ENCODE data around the gene SIRT3. TPM values are rescaled to one million over a fixed set of nuclear protein-coding genes. Genes with fewer than 3 reads are reported as not detected.

The SIRT3 gene
- total and polyA plus RNA-seq, 4 donors: 9.9 to 17.1 (median 14.6) TPM

DNA sequence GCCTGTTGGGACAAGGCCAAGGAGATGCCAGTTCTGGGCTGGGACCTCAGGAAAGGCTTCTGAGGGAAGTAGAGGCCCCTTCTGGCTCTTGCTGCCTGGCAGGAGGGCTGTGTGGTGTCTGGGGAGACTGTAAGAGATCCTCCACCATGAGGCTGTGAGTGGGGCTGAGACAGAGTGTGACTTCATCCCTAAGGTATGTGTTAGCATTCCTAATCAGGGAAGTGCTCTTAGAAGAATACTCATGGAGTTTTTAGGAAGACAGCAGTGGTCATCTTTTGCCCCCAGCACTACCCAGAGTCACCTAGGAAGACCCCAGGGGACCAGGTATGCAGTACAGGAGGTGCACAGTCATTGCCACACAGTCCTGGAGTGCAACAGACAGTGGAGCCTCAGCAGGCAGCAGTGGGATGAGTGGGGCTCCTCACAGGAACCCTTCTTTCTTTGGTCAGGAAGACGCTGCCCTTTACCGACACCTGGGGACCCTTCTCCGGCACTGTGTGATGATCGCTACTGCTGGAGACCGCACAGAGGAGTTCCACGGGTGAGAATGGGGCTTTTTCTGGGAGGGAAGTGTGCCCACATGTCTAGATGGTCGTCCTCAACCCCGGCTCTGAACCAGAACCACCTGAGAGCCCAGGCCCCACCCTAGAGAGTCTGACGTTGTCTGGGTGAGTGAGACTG is 25.9 kb downstream of the SIRT3 start:
- TF ChIP-seq, protein P1, sequence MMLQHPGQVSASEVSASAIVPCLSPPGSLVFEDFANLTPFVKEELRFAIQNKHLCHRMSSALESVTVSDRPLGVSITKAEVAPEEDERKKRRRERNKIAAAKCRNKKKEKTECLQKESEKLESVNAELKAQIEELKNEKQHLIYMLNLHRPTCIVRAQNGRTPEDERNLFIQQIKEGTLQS (IDR thresholded peaks at IDR 0.05): no peak
- no peak for TF ChIP-seq FOXA1 (IDR thresholded peaks at IDR 0.05)
- TF ChIP-seq, protein P2, sequence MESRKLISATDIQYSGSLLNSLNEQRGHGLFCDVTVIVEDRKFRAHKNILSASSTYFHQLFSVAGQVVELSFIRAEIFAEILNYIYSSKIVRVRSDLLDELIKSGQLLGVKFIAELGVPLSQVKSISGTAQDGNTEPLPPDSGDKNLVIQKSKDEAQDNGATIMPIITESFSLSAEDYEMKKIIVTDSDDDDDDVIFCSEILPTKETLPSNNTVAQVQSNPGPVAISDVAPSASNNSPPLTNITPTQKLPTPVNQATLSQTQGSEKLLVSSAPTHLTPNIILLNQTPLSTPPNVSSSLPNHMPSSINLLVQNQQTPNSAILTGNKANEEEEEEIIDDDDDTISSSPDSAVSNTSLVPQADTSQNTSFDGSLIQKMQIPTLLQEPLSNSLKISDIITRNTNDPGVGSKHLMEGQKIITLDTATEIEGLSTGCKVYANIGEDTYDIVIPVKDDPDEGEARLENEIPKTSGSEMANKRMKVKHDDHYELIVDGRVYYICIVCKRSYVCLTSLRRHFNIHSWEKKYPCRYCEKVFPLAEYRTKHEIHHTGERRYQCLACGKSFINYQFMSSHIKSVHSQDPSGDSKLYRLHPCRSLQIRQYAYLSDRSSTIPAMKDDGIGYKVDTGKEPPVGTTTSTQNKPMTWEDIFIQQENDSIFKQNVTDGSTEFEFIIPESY (IDR thresholded peaks at IDR 0.05): no peak
- no peak for TF ChIP-seq HNF4A (conservative IDR thresholded peaks at IDR 0.05)
- no peak for TF ChIP-seq SP1 (IDR thresholded peaks at IDR 0.05)
- no peak for TF ChIP-seq EGR1 (IDR thresholded peaks at IDR 0.05; ENCODE audit: low read depth in 2 of 2)
- no peak overlapping the region for H3K9ac ChIP-seq (ENCODE audit: low read depth in 1 of 2, low read length in 2 of 2)
- no peak for DNase-seq (ENCODE audit: low spot score)
- peaks cover 8 to 39% (median 27%) of the 10 kb centered on the region in 4 donors for H3K4me1 ChIP-seq (ENCODE audit: control insufficient read depth in 4 of 4, insufficient read depth in 4 of 4, low read length in 3 of 4)
- no peak overlapping the region for H3K4me3 ChIP-seq (ENCODE audit: low read depth in 1 of 3, low read length in 3 of 3)
- H3K9me3 ChIP-seq (ENCODE audit: control insufficient read depth in 4 of 4, low read length in 3 of 4): no peaks in the 10 kb centered on the region
- H3K27me3 ChIP-seq (ENCODE audit: control insufficient read depth in 4 of 4, insufficient read depth in 4 of 4, low read length in 3 of 4): no peaks in the 10 kb centered on the region
- H3K36me3 ChIP-seq (ENCODE audit: control insufficient read depth in 4 of 4, insufficient read depth in 3 of 4, low read depth in 1 of 4, low read length in 3 of 4): peaks cover 10 to 53% (median 40%) of the 10 kb centered on the region in 4 donors
- 92% methylated on average over 9 of the region's 9 CpGs for WGBS
- no peak overlapping the region for H3K27ac ChIP-seq (ENCODE audit: low read depth in 1 of 2, low read length in 2 of 2)

DNA sequence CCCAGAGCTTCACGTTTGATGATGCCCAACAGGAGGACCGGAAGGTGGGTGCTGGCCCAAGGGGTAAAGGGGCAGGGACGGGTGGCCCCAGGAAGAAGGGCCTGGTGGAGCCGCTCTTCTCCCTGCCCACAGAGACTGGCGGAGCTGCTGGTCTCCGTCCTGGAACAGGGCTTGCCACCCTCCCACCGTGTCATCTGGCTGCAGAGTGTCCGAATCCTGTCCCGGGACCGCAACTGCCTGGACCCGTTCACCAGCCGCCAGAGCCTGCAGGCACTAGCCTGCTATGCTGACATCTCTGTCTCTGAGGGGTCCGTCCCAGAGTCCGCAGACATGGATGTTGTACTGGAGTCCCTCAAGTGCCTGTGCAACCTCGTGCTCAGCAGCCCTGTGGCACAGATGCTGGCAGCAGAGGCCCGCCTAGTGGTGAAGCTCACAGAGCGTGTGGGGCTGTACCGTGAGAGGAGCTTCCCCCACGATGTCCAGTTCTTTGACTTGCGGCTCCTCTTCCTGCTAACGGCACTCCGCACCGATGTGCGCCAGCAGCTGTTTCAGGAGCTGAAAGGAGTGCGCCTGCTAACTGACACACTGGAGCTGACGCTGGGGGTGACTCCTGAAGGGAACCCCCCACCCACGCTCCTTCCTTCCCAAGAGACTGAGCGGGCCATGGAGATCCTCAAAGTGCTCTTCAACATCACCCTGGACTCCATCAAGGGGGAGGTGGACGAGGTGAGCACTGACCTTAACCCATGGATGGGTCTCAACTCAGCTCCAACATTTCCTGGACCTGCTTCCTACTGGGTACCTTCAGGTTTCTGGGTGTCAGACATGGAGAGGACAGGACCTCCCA is 26.6 kb downstream of the SIRT3 start:
- 63% methylated on average over 29 of the region's 29 CpGs for WGBS
- peak overlapping the region; percentile 27 to 88 (median 84) for H3K4me3 ChIP-seq (ENCODE audit: low read depth in 1 of 3, low read length in 3 of 3)
- H3K4me1 ChIP-seq (ENCODE audit: control insufficient read depth in 4 of 4, insufficient read depth in 4 of 4, low read length in 3 of 4): peaks cover 8 to 41% (median 28%) of the 10 kb centered on the region in 4 donors
- peak overlapping the region in 1 of 2 donors; percentile 74 for H3K9ac ChIP-seq (ENCODE audit: low read depth in 1 of 2, low read length in 2 of 2)
- H3K36me3 ChIP-seq (ENCODE audit: control insufficient read depth in 4 of 4, insufficient read depth in 3 of 4, low read depth in 1 of 4, low read length in 3 of 4): peaks cover 10 to 53% (median 35%) of the 10 kb centered on the region in 4 donors
- TF ChIP-seq, protein P3, sequence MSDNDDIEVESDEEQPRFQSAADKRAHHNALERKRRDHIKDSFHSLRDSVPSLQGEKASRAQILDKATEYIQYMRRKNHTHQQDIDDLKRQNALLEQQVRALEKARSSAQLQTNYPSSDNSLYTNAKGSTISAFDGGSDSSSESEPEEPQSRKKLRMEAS (IDR thresholded peaks at IDR 0.05): no peak
- TF ChIP-seq HNF4G (IDR thresholded peaks at IDR 0.05) (no peak), JUND (IDR thresholded peaks at IDR 0.05) (no peak), NR2F2 (IDR thresholded peaks at IDR 0.05) (no peak), RXRA (IDR thresholded peaks at IDR 0.05) (no peak), RAD21 (IDR thresholded peaks at IDR 0.05) (no peak)
- TF ChIP-seq, protein P4, sequence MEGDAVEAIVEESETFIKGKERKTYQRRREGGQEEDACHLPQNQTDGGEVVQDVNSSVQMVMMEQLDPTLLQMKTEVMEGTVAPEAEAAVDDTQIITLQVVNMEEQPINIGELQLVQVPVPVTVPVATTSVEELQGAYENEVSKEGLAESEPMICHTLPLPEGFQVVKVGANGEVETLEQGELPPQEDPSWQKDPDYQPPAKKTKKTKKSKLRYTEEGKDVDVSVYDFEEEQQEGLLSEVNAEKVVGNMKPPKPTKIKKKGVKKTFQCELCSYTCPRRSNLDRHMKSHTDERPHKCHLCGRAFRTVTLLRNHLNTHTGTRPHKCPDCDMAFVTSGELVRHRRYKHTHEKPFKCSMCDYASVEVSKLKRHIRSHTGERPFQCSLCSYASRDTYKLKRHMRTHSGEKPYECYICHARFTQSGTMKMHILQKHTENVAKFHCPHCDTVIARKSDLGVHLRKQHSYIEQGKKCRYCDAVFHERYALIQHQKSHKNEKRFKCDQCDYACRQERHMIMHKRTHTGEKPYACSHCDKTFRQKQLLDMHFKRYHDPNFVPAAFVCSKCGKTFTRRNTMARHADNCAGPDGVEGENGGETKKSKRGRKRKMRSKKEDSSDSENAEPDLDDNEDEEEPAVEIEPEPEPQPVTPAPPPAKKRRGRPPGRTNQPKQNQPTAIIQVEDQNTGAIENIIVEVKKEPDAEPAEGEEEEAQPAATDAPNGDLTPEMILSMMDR (IDR thresholded peaks at IDR 0.05; ENCODE audit: low read depth, low read length, missing input control): no peak
- TF ChIP-seq, protein P5, sequence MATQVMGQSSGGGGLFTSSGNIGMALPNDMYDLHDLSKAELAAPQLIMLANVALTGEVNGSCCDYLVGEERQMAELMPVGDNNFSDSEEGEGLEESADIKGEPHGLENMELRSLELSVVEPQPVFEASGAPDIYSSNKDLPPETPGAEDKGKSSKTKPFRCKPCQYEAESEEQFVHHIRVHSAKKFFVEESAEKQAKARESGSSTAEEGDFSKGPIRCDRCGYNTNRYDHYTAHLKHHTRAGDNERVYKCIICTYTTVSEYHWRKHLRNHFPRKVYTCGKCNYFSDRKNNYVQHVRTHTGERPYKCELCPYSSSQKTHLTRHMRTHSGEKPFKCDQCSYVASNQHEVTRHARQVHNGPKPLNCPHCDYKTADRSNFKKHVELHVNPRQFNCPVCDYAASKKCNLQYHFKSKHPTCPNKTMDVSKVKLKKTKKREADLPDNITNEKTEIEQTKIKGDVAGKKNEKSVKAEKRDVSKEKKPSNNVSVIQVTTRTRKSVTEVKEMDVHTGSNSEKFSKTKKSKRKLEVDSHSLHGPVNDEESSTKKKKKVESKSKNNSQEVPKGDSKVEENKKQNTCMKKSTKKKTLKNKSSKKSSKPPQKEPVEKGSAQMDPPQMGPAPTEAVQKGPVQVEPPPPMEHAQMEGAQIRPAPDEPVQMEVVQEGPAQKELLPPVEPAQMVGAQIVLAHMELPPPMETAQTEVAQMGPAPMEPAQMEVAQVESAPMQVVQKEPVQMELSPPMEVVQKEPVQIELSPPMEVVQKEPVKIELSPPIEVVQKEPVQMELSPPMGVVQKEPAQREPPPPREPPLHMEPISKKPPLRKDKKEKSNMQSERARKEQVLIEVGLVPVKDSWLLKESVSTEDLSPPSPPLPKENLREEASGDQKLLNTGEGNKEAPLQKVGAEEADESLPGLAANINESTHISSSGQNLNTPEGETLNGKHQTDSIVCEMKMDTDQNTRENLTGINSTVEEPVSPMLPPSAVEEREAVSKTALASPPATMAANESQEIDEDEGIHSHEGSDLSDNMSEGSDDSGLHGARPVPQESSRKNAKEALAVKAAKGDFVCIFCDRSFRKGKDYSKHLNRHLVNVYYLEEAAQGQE (IDR thresholded peaks at IDR 0.05): no peak
- TF ChIP-seq, protein P1 (IDR thresholded peaks at IDR 0.05): no peak
- H3K27ac ChIP-seq (ENCODE audit: low read depth in 1 of 2, low read length in 2 of 2): peak overlapping the region in 1 of 2 donors; percentile 92
- DNase-seq (ENCODE audit: low spot score): no peak
- no peaks in the 10 kb centered on the region for H3K27me3 ChIP-seq (ENCODE audit: control insufficient read depth in 4 of 4, insufficient read depth in 4 of 4, low read length in 3 of 4)
- H3K9me3 ChIP-seq (ENCODE audit: control insufficient read depth in 4 of 4, low read length in 3 of 4): no peaks in the 10 kb centered on the region
